Spinal cord (tissue), 10 donors: ENCODE data around the gene ACCS. TPM values are rescaled to one million over a fixed set of nuclear protein-coding genes. Genes with fewer than 3 reads are reported as not detected.

ENCODE experiments used
- DNase-seq, 6 donors: peaks; one replicate each; pipeline versions ENCODE4 v3.0.0 to v3.0.0-alpha.2; 2013 to 2015; ENCODE audit warnings: low spot score in 6 of 6, low read depth in 4 of 6
- H3K27ac ChIP-seq: one replicate; pipeline ENCODE4 v1.5.1; 2013; ENCODE audit warnings: low read depth, low read length, control low read depth
- H3K27me3 ChIP-seq: one replicate; pipeline ENCODE4 v1.6.1; 2013; ENCODE audit warnings: low read length; ENCODE audit not compliant: control insufficient read depth, insufficient read depth
- H3K36me3 ChIP-seq: one replicate; pipeline ENCODE4 v1.6.1; 2013; ENCODE audit warnings: low read length; ENCODE audit not compliant: control insufficient read depth, insufficient read depth
- H3K4me1 ChIP-seq: one replicate; pipeline ENCODE4 v1.6.1; 2013; ENCODE audit warnings: low read length; ENCODE audit not compliant: control insufficient read depth, insufficient read depth
- H3K4me3 ChIP-seq: one replicate; pipeline ENCODE4 v1.5.1; 2013; ENCODE audit warnings: low read depth, low read length, control low read depth
- H3K9me3 ChIP-seq: one replicate; pipeline ENCODE4 v1.6.1; 2013; ENCODE audit warnings: low read length; ENCODE audit not compliant: control insufficient read depth, insufficient read depth
- WGBS: methylation state at CpG from one replicate; pipeline ENCODE4 v1.1.5; 2013; ENCODE audit warnings: missing lambda C conversion rate; ENCODE audit not compliant: insufficient coverage; 5-methylcytosine and 5-hydroxymethylcytosine counted together
- polyA plus RNA-seq, 2 donors: library from polyadenylated mRNA; unstranded; fragments of 120-200 nt; gene quantifications; one replicate each; pipeline ENCODE4 v1.2.1, GENCODE V29; 2013; ENCODE audit not compliant: insufficient read length in 2 of 2
- total RNA-seq, 2 donors: library from RNA; depleted of rRNA in 1 of 2; stranded (reverse); fragments of 120-200 nt in 1 of 2; fragments of >200 nt in 1 of 2; gene quantifications; one replicate each; pipeline versions ENCODE4 v1.2.3 to v1.2.4, GENCODE V29; 2013 to 2014
- donor health status: healthy.

ACCS gene
- total and polyA plus RNA-seq, 4 donors: 15.3 to 28.1 (median 22.4) TPM

DNA sequence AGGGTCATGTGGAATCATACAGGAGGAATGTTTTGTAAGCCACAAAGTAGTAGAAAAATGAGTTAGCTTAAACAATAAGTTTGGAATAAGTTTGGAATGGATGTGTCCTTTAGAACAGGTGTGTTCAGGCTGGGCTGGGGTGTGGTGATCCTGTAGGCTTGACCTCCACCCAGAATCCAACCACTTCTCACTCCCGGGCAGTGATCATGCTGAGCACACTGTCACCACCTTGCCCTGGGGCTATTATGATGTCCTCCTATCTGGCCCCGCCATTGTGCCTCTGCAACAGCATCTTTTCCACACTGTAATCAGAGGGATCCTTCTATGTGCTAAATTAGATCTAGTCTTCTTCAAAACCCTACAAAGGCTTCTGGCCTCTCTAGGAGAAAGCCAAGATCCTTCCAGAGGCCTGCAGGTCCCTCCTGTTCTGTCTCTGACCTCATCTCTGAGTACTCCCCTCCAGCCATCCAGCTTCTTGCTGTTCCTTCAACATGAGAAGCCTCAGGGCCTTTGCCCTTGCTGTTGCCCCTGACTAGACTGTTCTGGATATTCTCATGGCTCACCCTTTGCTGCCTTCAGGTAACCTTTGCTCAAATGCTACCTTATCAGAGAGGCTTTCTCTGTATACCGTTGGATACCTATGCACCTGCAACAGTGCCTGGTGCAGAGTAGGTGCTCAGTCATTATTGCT lies 37.1 kb upstream of the ACCS start:
- 93% methylated on average over 3 of the region's 3 CpGs for WGBS
- Histone ChIP-seq H3K27ac (no peak overlapping the region), H3K4me1 (peaks cover 22% of the 10 kb centered on the region), H3K36me3 (no peaks in the 10 kb centered on the region), H3K4me3 (no peak overlapping the region), H3K27me3 (no peaks in the 10 kb centered on the region), H3K9me3 (no peaks in the 10 kb centered on the region)
- no peak for DNase-seq

GRCh38 chr11:44029507-44029845 lies 36.6 kb upstream of the ACCS start:
- Histone ChIP-seq H3K4me1 (peaks cover 24% of the 10 kb centered on the region), H3K27ac (no peak overlapping the region), H3K36me3 (no peaks in the 10 kb centered on the region), H3K27me3 (no peaks in the 10 kb centered on the region), H3K9me3 (no peaks in the 10 kb centered on the region), H3K4me3 (no peak overlapping the region)
- DNase-seq: no peak
- WGBS: no CpG with 5 or more reads among the region's 1 CpG

GRCh38 chr11:44029977-44030911 lies 35.8 kb upstream of the ACCS start:
- Histone ChIP-seq H3K9me3 (no peaks in the 10 kb centered on the region), H3K4me1 (peaks cover 24% of the 10 kb centered on the region), H3K36me3 (no peaks in the 10 kb centered on the region), H3K4me3 (no peak overlapping the region), H3K27me3 (no peaks in the 10 kb centered on the region), H3K27ac (no peak overlapping the region)
- DNase-seq: peak in 2 of 6 donors; percentile 23 to 89
- WGBS: 0% methylated on average over 1 of the region's 5 CpGs

GRCh38 chr11:44030996-44031395 lies 35.1 kb upstream of the ACCS start:
- no CpG with 5 or more reads among the region's 5 CpGs for WGBS
- Histone ChIP-seq H3K4me1 (peaks cover 24% of the 10 kb centered on the region), H3K27ac (no peak overlapping the region), H3K9me3 (no peaks in the 10 kb centered on the region), H3K4me3 (no peak overlapping the region), H3K36me3 (no peaks in the 10 kb centered on the region), H3K27me3 (no peaks in the 10 kb centered on the region)
- DNase-seq: no peak

- no peaks in the 10 kb centered on the region for H3K36me3 ChIP-seq
- no peak for DNase-seq
- H3K9me3 ChIP-seq: no peaks in the 10 kb centered on the region
- no peak overlapping the region for H3K4me3 ChIP-seq
- peaks cover 24% of the 10 kb centered on the region for H3K4me1 ChIP-seq
- no peak overlapping the region for H3K27ac ChIP-seq
- H3K27me3 ChIP-seq: no peaks in the 10 kb centered on the region
- 100% methylated on average over 1 of the region's 5 CpGs for WGBS
Measured at GRCh38 chr11:44031549-44031948, 34.5 kb upstream of the ACCS start.

DNA sequence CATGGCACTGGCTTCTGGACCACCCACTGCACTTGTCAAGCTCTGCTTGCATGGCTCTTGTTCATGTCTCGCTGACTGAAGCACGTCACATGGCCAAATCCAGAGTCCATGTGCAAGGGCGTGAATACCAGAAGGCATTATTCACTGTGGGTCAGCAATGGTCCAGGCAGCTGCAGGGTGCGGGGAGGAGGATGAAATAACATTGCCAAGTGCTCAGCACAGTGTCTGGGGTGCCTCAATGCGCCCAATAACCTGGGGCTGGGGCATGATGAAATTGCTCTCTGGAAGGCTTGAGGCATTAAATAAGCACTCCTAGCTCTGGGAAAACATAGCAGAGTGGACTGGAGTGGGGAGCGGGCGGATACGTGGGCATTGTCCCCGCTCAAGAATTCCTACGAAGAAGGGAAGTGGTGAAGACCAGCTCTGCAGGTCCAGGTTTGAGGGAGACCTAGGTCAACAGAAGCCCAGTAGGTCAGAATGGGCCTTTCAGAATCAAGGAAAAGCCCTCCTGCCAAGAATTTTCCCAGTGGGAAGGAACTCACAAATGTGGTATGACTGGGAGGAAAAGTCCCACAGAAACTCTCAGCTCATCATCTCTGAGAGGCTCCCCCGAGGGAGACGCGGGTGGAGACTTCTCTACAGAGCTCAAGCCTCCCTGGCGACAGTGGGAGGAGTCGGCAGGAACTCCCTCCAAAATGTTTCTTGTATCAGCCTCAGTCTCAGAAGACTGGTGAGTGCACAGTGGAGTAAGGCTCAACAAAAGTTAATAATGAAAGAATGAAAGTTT lies 33.6 kb upstream of the ACCS start:
- H3K4me3 ChIP-seq: no peak overlapping the region
- DNase-seq: no peak
- peaks cover 32% of the 10 kb centered on the region for H3K4me1 ChIP-seq
- no peaks in the 10 kb centered on the region for H3K9me3 ChIP-seq
- WGBS: 78% methylated on average over 14 of the region's 15 CpGs
- H3K27ac ChIP-seq: peak overlapping the region; percentile 50
- H3K36me3 ChIP-seq: no peaks in the 10 kb centered on the region
- H3K27me3 ChIP-seq: no peaks in the 10 kb centered on the region

DNA sequence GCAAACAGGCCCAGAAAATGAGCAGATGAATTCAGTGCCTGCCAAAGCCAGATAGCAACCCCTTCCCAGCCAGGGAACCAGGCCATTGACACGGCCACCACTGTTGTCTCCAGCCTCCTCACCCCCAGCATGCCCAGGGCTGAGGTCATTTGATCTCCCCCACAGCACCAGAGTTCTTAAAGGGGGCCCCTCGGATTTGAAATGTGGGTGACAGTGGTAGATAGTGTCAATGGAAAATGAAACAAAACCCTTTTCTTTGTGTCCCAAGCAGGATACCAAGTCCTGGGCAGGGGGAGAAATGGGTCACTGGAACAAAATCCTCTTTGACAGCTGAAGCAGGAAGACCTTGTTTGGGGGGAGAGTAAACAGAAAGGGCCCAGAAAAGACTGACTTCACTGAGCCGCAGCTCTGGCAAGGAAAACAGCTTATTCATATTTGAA lies 32.6 kb upstream of the ACCS start:
- H3K4me3 ChIP-seq: no peak overlapping the region
- no peaks in the 10 kb centered on the region for H3K36me3 ChIP-seq
- no peaks in the 10 kb centered on the region for H3K9me3 ChIP-seq
- H3K4me1 ChIP-seq: peaks cover 32% of the 10 kb centered on the region
- H3K27ac ChIP-seq: peak overlapping the region; percentile 50
- DNase-seq: peak in 4 of 6 donors; percentile 18 to 78 (median 44)
- WGBS: no CpG with 5 or more reads among the region's 3 CpGs
- H3K27me3 ChIP-seq: no peaks in the 10 kb centered on the region

- Histone ChIP-seq H3K36me3 (no peaks in the 10 kb centered on the region), H3K27ac (peak overlapping the region; percentile 50), H3K9me3 (no peaks in the 10 kb centered on the region), H3K27me3 (no peaks in the 10 kb centered on the region), H3K4me3 (no peak overlapping the region), H3K4me1 (peaks cover 32% of the 10 kb centered on the region)
- DNase-seq: no peak
- WGBS: 60% methylated on average over 1 of the region's 3 CpGs
Measured at GRCh38 chr11:44033856-44034255, 32.2 kb upstream of the ACCS start.

- Histone ChIP-seq H3K27ac (no peak overlapping the region), H3K4me3 (no peak overlapping the region), H3K9me3 (no peaks in the 10 kb centered on the region), H3K27me3 (no peaks in the 10 kb centered on the region), H3K4me1 (peaks cover 32% of the 10 kb centered on the region), H3K36me3 (no peaks in the 10 kb centered on the region)
- no peak for DNase-seq
Measured at GRCh38 chr11:44034639-44035038, 31.4 kb upstream of the ACCS start.
